ENCODE data around the gene NMNAT1. TPM values are rescaled to one million over a fixed set of nuclear protein-coding genes. Genes with fewer than 3 reads are reported as not detected.

The NMNAT1 gene
- 14.7 and 18.7 TPM in 2 replicates for total RNA-seq

GRCh38 chr1:9942939-9943788 is at the start of gene NMNAT1, which contains the start of gene LZIC:
Gene NMNAT1 (plus strand): TSS chr1:9943475. CDS start chr1:9972074, 28,599 bp downstream.
Gene LZIC (minus strand): TSS chr1:9943391. CDS start chr1:9936619, 6,772 bp downstream.

GRCh38 chr1:9910076-9910422 is 33.2 kb upstream of the NMNAT1 start, which contains the start of gene CTNNBIP1:
Gene CTNNBIP1 (minus strand): TSS chr1:9910269. CDS start chr1:9872064, 38,205 bp downstream.

GRCh38 chr1:9996624-9997582 is 53.6 kb downstream of the NMNAT1 start, which contains the start of gene RBP7:
Gene RBP7 (plus strand): TSS chr1:9997228. CDS start chr1:9997259, 31 bp downstream.

GRCh38 chr1:10032590-10033358 is 89.5 kb downstream of the NMNAT1 start, which contains the start of gene UBE4B:
Gene UBE4B (plus strand): TSS chr1:10032958. CDS start chr1:10033671, 713 bp downstream.

Other genes starting within 250 kb of the NMNAT1 start
- gene CLSTN1, start 119.5 kb upstream of the NMNAT1 start, total RNA-seq: 187 and 507 TPM in 2 replicates
- 82.7 and 88.7 TPM in 2 replicates for gene CTNNBIP1, start 33.2 kb upstream of the NMNAT1 start, total RNA-seq
- gene LZIC, start 84 bp upstream of the NMNAT1 start, total RNA-seq: 46.3 and 51.3 TPM in 2 replicates
- 0.28 TPM in 1 of 2 replicates, not detected in the other for gene RBP7, start 53.8 kb downstream of the NMNAT1 start, total RNA-seq
- gene UBE4B, start 89.5 kb downstream of the NMNAT1 start, total RNA-seq: 21.5 and 46.1 TPM in 2 replicates

Data from nasal cavity respiratory epithelium epithelial cell of viscerocranial mucosa (primary cell).